Left ventricle myocardium superior (tissue), 1 donor: ENCODE measurements around the gene RNU1-4. TPM values are rescaled to one million over a fixed set of nuclear protein-coding genes. Genes with fewer than 3 reads are reported as not detected.
"Not testable (repeated sequence)": the region's sequence is repeated elsewhere in the genome, so short reads cannot be mapped to it uniquely, and the experiment has no call there.

Experiments
- ATAC-seq: fragments of 200-7000 bp; cut with Tn5 transposase; one replicate; pipeline ENCODE4 v1.9.1; 2020; ENCODE audit warnings: mild to moderate bottlenecking, moderate library complexity
- DNase-seq: peaks from one replicate; pipeline ENCODE4 v3.0.0-alpha.2; 2020
- intact Hi-C: fragments of 100-400 bp; cut with micrococcal nuclease; formaldehyde crosslinking; loops from one replicate; pipeline ENCODE4 v1.11.0; 2022
- total RNA-seq: library from RNA; stranded (reverse); fragmentation: NEBNext Ultra II Directional; extraction: Animal tissue kit (Norgen Biotek cat#: 25700); gene quantifications from one replicate; pipeline ENCODE4 v1.2.1, GENCODE V29; 2021
- donor health status: DM: no; HTN: yes; CAD: no; lungs with severe emphysema.

The RNU1-4 gene
- total RNA-seq, 1 donor from 2014 or later = 4,234 TPM

- intact Hi-C loops, ATAC-seq, DNase-seq: not testable (repeated sequence)
Observed at GRCh38 chr1:16760456-16760765, 20.1 kb downstream of the RNU1-4 start.

- ATAC-seq, DNase-seq, intact Hi-C loops: not testable (repeated sequence)
Observed at GRCh38 chr1:16760801-16761200, 20.5 kb downstream of the RNU1-4 start.

GRCh38 chr1:16764248-16764819 lies 24.0 kb downstream of the RNU1-4 start:
- DNase-seq, ATAC-seq, intact Hi-C loops: not testable (repeated sequence)

GRCh38 chr1:16764820-16765655 lies 24.7 kb downstream of the RNU1-4 start:
- ATAC-seq = peak; percentile 63
- intact Hi-C loops, DNase-seq: not testable (repeated sequence)

- intact Hi-C loops = not testable (repeated sequence)
- DNase-seq (peak; percentile 55), ATAC-seq (peak; percentile 86)
Observed at GRCh38 chr1:16765731-16766605, 25.7 kb downstream of the RNU1-4 start.

GRCh38 chr1:16766689-16767256 lies 26.5 kb downstream of the RNU1-4 start:
- DNase-seq, intact Hi-C loops, ATAC-seq: not testable (repeated sequence)

DNA sequence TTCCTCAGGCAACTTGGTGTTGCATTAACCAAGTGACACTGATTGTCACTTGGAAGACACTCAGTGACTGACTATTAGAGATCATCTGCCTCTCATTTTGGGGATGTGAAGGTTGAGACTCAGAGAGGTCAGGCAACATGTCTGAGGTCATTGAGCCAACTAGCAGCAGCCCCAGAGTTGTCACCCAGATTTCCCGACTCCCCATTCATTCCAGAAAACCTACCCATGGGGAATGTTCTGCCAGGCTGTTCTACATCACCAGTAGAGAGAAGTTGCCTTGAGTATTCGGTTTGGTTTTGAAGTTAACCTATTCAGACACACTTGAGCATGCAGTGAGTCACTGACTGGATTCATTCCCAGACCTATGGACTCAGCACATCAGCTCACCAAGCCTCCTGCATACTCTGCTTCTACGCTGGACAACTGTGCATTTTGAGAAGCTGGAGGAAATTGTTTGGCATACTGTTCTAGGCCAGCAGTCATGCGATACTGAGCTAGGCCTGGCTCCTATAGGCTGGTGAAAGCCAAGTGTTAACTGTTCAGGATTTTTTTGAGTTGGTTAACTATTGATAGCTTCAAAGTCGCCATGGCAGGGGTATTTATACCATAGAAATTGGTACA lies 29.9 kb downstream of the RNU1-4 start:
- intact Hi-C loops, ATAC-seq, DNase-seq: not testable (repeated sequence)

DNA sequence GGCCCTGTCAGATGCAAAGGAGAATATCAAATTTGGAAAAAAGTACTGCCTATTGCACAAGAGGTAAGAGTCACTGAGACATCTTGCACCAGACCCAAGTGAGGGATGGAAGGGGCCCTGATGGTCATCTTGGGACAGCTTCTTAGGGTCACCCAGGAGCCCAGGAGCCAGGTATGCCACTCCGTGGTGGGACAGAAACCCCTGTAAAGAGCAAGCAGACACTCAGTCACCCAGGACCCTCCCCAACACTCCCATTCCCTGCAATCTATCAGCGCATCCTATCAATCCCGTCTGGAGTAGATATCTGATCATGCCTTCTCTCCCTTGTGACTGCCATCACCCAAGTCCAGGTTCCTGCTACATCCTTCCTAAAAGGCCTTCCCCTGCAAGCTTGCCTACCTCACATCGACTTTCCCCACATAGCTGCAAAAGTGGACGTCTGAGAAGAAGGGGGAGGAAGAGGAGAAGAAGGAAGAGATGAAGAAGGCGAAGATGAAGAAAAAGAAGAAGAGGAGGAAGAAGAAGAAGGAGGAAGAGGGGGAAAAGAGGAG lies 30.7 kb downstream of the RNU1-4 start:
- ATAC-seq, DNase-seq, intact Hi-C loops: not testable (repeated sequence)

DNA sequence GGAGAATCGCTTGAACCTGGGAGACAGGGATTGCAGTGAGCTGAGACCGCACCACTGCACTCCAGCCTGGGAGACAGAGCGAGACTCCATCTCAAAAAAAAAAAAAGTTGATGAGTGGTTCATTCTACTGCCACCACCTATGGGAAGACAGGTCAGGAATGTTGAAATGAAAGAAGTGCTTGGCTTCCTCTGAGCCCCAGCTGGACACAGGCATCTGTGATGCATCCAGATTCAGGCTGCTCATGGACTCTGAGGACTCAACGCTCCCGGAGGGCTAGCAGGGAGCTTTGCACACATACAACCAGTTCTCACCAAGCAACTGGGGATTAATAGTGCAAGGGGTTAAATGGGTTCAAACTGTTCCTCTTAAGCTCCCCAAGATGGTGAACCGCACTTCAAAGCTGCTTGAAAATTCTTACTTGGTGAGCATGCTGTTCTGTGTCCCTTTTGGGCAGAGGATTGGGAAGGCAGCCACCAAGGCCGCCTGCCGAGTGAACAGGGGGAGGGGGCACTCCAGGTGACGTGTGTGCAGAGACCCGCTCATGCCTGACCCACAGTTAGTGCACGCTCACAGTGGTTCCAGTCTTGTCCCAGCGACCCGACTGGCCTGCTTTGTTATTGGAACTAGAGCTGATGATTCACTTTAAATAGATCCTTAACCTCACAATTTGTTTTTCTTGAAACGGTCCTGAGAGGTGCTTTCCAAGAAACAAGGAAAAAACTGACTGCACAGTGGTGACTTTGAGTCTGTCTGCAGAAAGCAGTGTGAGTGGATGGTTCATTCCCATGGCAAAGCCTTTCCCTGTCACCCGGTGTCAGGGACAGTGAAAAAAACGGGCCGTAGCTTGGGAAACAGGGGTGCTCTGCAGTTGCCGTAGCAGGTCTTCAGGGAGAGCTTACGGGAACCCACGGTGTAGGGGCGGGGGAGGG lies 32.2 kb downstream of the RNU1-4 start:
- intact Hi-C loops, DNase-seq: not testable (repeated sequence)
- ATAC-seq = peak; percentile 53

GRCh38 chr1:16773205-16773596 lies 32.9 kb downstream of the RNU1-4 start:
- ATAC-seq, DNase-seq, intact Hi-C loops: not testable (repeated sequence)

DNA sequence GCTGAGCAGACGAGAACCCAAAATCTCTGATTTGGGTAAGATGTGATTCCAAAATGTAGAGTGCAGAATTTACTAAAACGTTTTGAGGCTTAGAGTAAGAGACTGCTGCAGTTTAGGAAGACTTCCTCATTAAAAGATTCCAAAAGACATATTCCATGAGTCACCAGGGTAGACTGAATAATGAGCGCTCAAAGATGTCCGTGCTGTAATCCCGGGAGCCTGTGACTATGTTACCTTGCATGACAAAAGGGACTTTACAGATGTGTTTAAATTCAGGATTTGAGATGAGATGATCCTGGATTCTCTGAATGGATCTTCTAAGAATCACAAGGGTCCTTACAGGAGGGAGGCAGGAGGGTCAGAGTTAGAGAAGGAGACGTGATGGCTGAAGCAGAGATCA lies 33.4 kb downstream of the RNU1-4 start:
- DNase-seq, ATAC-seq, intact Hi-C loops: not testable (repeated sequence)

DNA sequence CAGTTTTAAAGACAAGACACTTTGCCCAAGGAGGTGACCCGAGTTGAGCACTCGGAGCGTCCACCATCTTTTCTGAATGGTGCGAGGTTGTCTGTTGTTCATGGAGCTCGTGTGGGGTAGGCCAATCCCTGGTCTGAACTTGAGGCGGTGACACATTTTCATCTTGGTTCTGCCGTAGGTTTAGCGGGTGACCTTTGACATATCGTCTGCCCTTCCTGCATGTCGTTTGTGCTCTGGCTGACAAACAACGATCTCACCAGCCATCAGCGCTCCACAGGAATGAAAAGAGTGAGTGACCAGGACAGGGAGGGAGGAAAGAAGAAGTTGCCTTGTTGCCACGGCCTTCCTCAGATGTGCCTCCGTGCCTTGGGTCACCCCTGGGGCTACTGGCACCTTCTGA lies 34.5 kb downstream of the RNU1-4 start:
- DNase-seq, ATAC-seq, intact Hi-C loops: not testable (repeated sequence)

DNA sequence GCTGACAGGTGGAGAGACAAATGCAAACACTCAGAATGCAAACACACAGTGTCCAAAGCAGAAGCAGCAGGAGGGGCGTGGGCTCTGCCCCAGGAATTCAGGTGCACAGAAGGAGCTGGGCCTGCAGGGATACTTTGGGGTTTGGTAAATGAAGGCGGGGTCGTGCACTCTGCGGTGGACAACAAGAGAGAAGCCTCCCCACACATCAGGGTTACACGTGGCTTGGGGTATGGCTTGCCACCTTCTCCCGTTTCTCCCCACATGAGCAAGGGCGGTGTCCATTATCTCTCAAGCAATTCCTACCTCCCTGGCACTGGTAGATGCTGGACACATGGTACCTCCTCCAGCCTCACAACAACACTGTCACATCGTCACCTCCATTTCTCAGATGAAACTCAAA lies 35.0 kb downstream of the RNU1-4 start:
- not testable (repeated sequence) for ATAC-seq

DNA sequence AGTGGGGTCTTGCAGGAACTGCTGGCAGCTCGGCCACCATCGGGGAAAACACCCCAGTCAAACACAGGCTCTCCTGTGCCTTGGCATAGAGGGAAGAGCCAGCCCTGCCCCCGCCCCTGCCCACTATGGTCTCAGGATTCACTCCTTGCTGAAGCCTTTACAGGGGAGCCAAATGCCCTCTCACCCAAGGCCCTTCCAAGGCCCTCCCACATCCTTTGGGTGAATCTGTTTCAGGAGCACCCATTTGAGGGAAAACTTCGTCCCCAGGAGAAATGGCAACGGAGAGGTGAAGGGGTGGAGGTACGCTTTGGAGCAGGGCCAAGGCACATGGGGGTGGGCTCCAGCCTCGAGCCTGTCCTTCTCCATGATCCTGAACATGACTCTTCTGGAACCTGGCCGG lies 35.9 kb downstream of the RNU1-4 start:
- intact Hi-C loops, DNase-seq, ATAC-seq: not testable (repeated sequence)

More for the DNA sequence above, 35.0 kb downstream of the RNU1-4 start:
- DNase-seq, intact Hi-C loops: not testable (repeated sequence)

DNA sequence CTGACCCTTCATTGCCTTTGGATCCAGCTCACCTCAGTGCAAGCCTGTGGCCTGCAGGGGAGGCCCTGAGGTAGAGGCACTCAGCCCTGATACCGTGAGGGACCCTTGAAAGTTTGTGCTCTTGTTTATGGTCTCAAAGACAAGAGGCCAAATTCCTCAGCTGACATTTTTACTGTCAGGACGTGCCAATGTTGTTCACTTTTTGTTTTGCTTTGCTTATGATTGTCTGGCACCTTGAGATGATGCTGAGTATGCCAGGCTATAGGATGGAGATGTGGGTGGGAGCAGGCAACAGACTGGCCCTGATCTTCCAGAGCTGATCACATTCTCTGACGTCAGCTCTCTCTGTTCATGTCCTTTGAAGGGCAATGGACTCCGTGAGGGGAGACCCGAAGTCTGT lies 36.5 kb downstream of the RNU1-4 start:
- DNase-seq, ATAC-seq, intact Hi-C loops: not testable (repeated sequence)

GRCh38 chr1:16777821-16778220 lies 37.5 kb downstream of the RNU1-4 start:
- DNase-seq, intact Hi-C loops, ATAC-seq: not testable (repeated sequence)

- DNase-seq, intact Hi-C loops, ATAC-seq: not testable (repeated sequence)
Observed at GRCh38 chr1:16779525-16779924, 39.2 kb downstream of the RNU1-4 start.
